Pons (tissue), 1 donor: Measurements from ENCODE around the gene MASTL.

Experiments used
- DNase-seq: peaks from one replicate; pipeline ENCODE4 v3.0.0-alpha.2; 2016; ENCODE audit warnings: low spot score

Gene MASTL

DNA sequence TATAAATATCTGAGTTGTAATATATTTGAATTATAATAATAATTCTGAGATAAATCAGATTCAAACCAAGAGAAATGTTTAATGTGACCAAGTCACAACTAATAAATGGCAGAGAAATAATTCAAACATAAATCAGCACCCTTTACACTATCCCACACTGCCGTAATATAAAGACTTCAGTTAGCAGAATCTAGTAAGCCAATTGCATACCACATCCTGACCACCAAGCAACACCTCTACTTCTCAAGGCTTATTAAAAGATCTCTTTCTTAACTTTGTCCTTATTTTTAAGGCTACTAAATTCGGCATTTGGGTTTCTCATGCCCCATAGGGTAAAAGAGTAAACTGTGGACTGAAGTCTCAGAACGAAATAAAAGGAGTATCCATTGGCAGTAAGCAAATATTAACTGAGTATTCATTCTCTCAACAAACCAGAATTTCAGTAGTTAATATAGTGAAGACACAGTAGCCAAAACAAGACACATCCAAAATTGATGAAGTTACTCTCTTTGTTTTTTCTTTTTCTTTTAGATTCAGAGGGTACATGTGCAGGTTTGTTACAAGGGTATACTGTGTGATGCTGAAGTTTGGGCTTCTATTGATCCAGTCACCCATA is 70.6 kb downstream of the MASTL start:
- DNase-seq = no peak

DNA sequence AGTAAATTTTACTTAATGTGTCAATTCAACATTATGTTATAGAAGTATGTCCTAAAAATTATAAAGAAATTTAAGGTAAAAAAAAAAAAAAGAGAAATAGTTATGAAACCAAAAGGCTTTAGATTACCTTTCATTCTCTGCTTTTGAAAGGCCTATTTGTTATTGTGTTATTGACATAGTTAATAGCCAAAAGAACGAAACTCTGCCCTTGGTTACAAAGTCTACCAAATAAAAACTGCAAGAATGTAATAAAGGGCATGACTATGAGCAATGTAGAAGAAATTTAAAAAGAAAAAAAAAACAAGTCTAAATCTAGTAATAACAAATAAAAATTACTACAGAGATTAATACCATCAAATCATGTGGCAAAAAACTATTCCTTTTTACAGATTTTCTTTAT is 74.9 kb downstream of the MASTL start:
- no peak for DNase-seq

DNA sequence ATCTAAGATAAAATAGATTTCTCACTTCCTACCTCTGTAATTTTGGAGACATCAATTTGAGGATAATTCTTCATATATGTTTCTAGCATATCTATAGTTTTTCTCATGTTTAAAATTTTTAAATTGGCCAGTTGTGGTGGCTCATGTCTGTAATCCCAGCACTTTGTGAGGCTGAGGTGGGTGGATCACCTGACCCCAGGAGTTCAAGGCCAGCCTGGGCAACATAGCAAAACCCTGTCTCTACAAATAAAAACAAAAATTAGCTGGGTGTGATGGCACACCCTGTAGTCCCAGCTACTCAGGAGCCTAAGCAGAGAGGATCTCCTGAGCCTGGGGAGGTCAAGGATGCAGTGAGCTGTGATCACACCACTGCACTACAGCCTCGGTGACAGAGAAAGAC is 80.6 kb downstream of the MASTL start:
- no peak for DNase-seq
